HG02943 (cell line): ENCODE results near the gene PTTG1IP.

ENCODE experiments used
- ATAC-seq: cut with Tn5 transposase; IDR thresholded peaks from one replicate; pipeline ENCODE4 v1.9.1; 2021; ENCODE audit warnings: mild to moderate bottlenecking, low read depth, moderate library complexity; ENCODE audit not compliant: unreplicated experiment

The PTTG1IP gene

DNA sequence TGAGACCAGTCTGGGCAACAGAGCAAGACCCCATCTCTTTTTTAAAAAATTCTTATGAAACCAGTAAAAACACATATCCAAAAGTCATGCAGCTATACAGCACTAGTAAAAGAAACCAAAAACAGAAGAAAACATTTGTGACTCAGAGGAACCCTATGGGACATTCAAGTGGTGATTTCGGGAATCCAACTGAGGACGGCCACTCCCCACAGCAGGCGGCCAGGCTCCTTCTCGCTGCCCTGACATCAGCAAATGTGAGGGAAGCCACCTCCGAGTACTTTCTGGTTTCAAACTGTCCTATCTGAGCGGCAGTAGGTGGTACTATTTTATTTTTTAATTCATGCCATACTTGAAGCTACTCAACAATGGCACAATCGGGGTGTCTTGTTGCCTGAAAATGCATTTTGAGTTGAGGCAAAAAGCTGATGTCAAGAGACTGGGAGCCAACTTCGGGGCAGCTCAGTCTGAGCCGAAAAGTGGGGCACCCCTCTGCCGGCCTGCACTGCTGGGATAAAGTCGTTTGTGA, 58.9 kb downstream of the PTTG1IP start:
- no peak for ATAC-seq

- no peak for ATAC-seq
Observed at GRCh38 chr21:44813727-44814126, 59.8 kb downstream of the PTTG1IP start.

GRCh38 chr21:44813149-44813548, 60.3 kb downstream of the PTTG1IP start:
- ATAC-seq = no peak

GRCh38 chr21:44812640-44813039, 60.9 kb downstream of the PTTG1IP start:
- no peak for ATAC-seq

DNA sequence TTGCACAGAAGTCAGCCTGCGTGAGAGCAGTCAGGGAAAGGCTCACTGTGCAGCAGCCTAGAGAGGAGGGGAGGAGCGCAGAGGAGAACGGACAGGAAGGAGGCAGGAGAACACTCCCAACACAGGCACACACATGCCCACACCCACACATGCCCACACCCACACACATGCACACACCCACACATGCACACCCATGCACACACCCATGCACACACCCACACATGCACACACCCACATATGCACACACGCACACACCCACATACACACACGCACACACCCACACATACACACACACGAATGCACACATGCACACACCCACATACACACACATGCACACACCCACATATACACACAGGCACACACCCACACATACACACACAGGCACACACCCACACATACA, 62.7 kb downstream of the PTTG1IP start:
- ATAC-seq = no peak

GRCh38 chr21:44805859-44806258, 67.6 kb downstream of the PTTG1IP start:
- ATAC-seq = no peak

DNA sequence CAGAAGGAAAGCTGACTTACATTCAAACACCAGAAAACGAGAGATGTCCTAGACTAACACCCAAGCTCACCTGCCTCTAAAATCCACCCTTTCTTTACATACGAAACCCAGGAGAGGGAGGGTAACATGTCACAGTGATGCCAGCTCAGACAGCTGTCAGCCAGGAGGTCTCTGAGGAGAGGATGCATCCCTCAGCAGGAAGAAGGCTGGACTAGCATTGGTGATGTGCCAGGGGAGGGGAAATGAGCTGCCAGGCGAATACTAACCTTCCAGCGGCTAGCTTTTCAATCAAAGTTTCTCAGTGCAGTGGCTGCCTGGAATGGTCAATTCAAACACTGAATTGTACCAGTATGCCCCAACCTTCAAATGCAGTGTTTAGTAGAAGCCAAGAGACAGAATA, 68.3 kb downstream of the PTTG1IP start:
- ATAC-seq = no peak

DNA sequence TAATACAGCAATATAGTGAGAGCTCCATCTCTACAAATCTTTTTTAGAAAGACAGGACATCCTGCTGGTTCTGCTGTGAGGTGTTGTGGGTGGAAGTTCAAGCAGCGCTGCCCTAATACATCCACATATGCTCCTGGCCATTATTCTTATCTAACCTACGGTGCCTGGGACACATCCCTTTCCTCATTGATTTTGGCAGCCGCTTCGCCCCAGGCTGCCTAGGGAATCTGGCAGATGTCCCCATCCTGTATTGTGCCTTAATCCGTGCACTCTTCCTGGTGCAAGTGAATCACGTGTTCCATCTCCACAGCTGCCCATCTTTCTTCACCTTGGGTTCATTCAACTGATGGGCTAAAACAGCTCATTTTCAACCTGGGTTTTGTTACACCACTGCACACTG, 68.7 kb downstream of the PTTG1IP start:
- ATAC-seq = no peak

- ATAC-seq = no peak
Observed at GRCh38 chr21:44803651-44804050, 69.8 kb downstream of the PTTG1IP start.

DNA sequence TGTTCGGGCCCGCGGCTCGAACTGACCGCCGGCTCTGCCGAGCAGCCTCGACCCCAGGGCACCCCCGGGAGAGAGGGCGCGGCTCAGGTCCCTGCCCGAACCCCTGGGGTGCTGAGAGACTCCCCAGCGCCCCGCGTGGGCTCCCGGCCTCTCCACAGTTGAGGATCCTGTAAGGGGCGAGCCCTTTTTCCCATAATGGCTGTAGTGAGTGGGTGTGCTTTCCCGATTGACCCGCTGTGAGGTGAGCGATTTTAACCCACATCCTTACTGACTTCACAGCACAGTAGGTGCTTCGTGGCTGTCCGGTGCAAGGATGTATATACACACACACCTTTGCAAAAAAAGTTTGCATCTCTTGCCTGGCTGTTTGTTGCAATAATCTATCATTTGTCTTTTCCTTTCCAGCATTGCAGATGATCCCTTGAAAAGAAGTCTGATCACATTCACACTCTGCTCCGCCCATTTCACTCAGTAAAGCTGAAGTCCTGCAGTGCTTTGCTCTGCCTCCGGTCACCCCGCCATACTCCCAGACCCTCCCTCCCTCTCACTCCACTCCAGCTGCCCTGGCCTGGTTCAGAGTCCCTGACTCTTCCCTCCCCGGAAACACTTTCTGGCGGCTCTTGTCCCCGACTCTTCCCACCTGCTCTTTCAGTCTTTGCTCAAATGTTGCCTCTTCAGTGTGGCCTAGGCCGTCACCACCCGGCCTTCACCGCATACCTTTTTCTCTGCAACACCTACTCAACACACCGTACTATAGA, 70.9 kb downstream of the PTTG1IP start:
- no peak for ATAC-seq

DNA sequence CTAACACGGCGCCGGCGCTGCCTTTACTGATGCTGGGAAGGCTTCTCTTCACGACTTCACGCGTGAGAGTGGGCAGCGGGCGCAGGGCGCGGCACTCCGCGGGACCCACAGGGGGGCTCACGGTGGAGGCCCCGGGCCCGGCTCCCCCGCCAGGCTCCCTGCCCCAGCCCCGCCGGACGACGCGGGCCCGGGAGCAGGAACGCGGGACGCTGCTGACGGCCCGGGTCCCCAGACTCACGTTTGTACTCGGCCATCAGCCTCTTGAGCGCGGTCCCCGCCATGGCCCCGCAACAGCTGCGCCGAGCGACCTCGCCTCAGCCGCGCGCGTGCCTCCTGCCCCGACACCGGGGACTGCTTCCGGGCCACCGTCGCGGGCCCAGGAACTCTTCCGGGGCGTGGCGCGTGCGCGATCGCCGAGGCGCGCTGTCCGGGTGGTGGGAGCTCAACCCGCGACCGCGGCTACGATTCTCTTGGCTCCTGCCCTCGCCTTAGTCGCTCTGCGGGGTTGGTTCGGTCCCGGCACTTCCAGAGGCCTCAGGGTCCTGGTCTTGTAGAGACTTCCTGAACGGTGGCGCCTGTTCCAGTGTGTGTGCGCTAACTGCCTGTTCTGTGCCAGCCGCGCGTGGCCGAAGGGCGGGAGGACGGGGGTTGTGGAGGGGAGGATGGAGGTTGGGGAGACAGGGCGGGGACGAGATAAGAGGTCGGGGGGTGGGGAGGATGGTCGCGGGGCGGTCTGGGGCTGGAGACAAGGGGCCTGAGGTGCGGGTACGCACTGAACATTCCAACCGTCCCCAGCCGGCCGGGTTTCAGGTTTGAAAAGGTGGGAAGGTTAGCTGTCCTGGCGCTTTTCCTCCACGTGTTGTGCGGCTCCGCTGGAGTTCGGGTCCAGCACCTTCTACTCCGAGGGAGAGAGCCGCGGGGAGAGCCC, 71.8 kb downstream of the PTTG1IP start, which contains the start of gene UBE2G2:
TSS of gene UBE2G2 (minus strand) at position 353 of the 928 bp plus-strand sequence. CDS start at position 281, 72 bp downstream.
- ATAC-seq = peak; percentile 68

GRCh38 chr21:44800971-44801467, 72.5 kb downstream of the PTTG1IP start:
- no peak for ATAC-seq

- no peak for ATAC-seq
Observed at GRCh38 chr21:44800103-44800502, 73.4 kb downstream of the PTTG1IP start.

GRCh38 chr21:44799646-44800045, 73.8 kb downstream of the PTTG1IP start:
- no peak for ATAC-seq
